Transverse colon (tissue), 3 donors: ENCODE measurements around the gene DNAJB8.

Source experiments
- CTCF ChIP-seq, 5 experiments: fragments of 200-600 bp in 3 of 5; fragments of 450-650 bp in 2 of 5; sonication (generic) in 3 of 5; IDR thresholded peaks; 1 replicate in 2 of 5; 2 replicates in 3 of 5; pipeline ENCODE4 v1.5.1; 2016 to 2017; ENCODE audit warnings: antibody characterized with exemption in 5 of 5, inconsistent platforms in 3 of 5, mild to moderate bottlenecking in 2 of 5, moderate library complexity in 1 of 5
- EP300 ChIP-seq: sonication (generic); formaldehyde crosslinking; IDR thresholded peaks from one replicate; pipeline ENCODE4 v1.6.1; 2017; ENCODE audit warnings: antibody characterized with exemption, low read depth

GRCh38 chr3:128419311-128419710, 47.4 kb downstream of the DNAJB8 start:
- TF ChIP-seq EP300 (no peak), CTCF (IDR thresholded peaks at IDR 0.05) (no peak)
